Stimulated activated CD8-positive, alpha-beta memory T cell treated with anti-CD3 and anti-CD28 coated beads, Interleukin-12 subunit alpha, Interleukin-12 subunit beta, amount 100 ng/mL, for 1 hour (primary cell): ENCODE data around the gene UQCRQ.

Source experiments
- DNase-seq: peaks from one replicate; pipeline ENCODE4 v3.0.0-alpha.2; 2020; ENCODE audit warnings: low read depth

Gene UQCRQ

GRCh38 chr5:132870801-132871200 lies 4.4 kb downstream of the UQCRQ start:
- DNase-seq: no peak

GRCh38 chr5:132871459-132872284 lies 5.2 kb downstream of the UQCRQ start:
- DNase-seq: no peak

GRCh38 chr5:132872788-132873118 lies 6.3 kb downstream of the UQCRQ start:
- DNase-seq: no peak

GRCh38 chr5:132873119-132873929 lies 6.9 kb downstream of the UQCRQ start, which contains the start of gene LEAP2:
Gene LEAP2 (plus strand): TSS chr5:132873668. CDS start chr5:132873695, 27 bp downstream.
- no peak for DNase-seq

GRCh38 chr5:132873930-132874271 lies 7.5 kb downstream of the UQCRQ start:
- no peak for DNase-seq

GRCh38 chr5:132876020-132876759 lies 9.7 kb downstream of the UQCRQ start:
- DNase-seq: no peak

GRCh38 chr5:132877466-132877865 lies 11.0 kb downstream of the UQCRQ start:
- no peak for DNase-seq

GRCh38 chr5:132877938-132878337 lies 11.5 kb downstream of the UQCRQ start:
- DNase-seq: no peak

GRCh38 chr5:132883261-132883834 lies 16.9 kb downstream of the UQCRQ start:
- no peak for DNase-seq

- no peak for DNase-seq
These were observed 18.1 kb downstream of the UQCRQ start for GRCh38 chr5:132884548-132884947.

GRCh38 chr5:132886064-132886823 lies 19.8 kb downstream of the UQCRQ start:
- DNase-seq: no peak

GRCh38 chr5:132887283-132887682 lies 20.8 kb downstream of the UQCRQ start:
- DNase-seq: no peak

GRCh38 chr5:132889501-132889900 lies 23.1 kb downstream of the UQCRQ start:
- no peak for DNase-seq

GRCh38 chr5:132890817-132891216 lies 24.4 kb downstream of the UQCRQ start:
- no peak for DNase-seq

- DNase-seq: no peak
These were observed 29.4 kb downstream of the UQCRQ start for GRCh38 chr5:132895719-132896305.

- DNase-seq: no peak
These were observed 30.2 kb downstream of the UQCRQ start for GRCh38 chr5:132896685-132897084.

- DNase-seq: no peak
These were observed 31.7 kb downstream of the UQCRQ start for GRCh38 chr5:132898094-132898493.

GRCh38 chr5:132901036-132901435 lies 34.6 kb downstream of the UQCRQ start:
- no peak for DNase-seq

GRCh38 chr5:132901730-132902129 lies 35.3 kb downstream of the UQCRQ start:
- no peak for DNase-seq

- DNase-seq: no peak
These were observed 39.5 kb downstream of the UQCRQ start for GRCh38 chr5:132905938-132906337.

GRCh38 chr5:132907161-132907560 lies 40.7 kb downstream of the UQCRQ start:
- no peak for DNase-seq
